ENCODE measurements around the gene HOXD11. TPM values are rescaled to one million over a fixed set of nuclear protein-coding genes. Genes with fewer than 3 reads are reported as not detected.

Gene HOXD11
- total and polyA plus RNA-seq, 9 of the 15 experiments (the other 6 are each of a cell fraction or from before 2014, with no cell fraction given), result not detected

DNA sequence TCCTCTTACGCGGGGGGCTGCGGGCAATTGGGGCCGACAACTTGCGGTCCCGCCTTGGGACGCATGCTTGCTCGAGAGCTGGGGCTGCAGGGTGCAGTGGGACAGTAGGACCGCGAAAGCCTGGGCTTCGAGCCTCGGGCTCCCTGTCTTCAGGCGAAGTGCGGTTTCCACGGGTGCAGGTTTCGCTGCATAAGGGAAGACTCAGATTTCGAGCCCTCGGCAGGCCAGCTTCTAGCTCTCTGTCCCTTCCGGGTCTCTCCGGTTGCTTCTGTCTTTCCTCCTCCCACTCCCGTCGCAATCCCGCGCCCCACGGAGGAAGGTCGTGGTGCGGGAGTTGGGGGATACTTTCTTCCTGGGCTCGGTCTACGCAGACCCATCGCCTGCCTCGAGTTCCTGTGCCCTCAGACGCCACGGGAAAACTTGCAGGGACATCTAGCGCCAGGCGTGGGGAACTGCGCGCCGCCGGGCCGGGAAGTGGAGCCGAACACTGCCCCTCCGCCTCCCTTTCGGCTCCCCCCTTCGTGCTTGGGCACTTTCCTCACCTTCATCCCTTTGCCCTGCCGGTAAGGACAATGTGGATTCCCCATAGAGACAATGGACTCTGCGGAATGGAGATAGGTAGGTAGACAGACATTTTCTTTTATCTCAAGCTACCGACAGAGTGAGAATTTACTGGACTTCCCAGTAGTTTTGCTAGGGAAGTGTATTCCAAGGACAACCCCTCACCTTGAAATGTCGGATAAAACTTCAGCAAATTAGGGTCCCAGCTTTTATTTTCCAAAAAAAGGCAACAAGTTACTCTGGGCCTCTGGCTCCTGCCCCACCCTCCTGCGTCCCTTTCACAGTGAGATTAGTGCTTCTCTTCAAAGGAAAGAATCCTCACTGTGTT lies 18.8 kb upstream of the HOXD11 start (continued):
- TF ChIP-seq ZNF764 (CRISPR knock-in tag; IDR thresholded peaks at IDR 0.05; ENCODE audit: low read depth) (no peak), HSF4 (CRISPR knock-in tag; IDR thresholded peaks at IDR 0.05; ENCODE audit: borderline replicate concordance) (no peak), NR1H2 (CRISPR knock-in tag; IDR thresholded peaks at IDR 0.05) (no peak), ZSCAN29 (IDR thresholded peaks at IDR 0.05) (peak; percentile 95), RB1 (IDR thresholded peaks at IDR 0.05; ENCODE audit: low read depth) (peak; percentile 26; the same call in 1 of the 2 replicates), SRSF3 (IDR thresholded peaks at IDR 0.05; ENCODE audit: insufficient read depth, low read length) (no peak), STAT5B (CRISPR knock-in tag; IDR thresholded peaks at IDR 0.05) (no peak), KDM4B (IDR thresholded peaks at IDR 0.05; ENCODE audit: borderline replicate concordance in 2 of 2, low read depth in 1 of 2) (no peak), KLF6 (CRISPR knock-in tag; IDR thresholded peaks at IDR 0.05; ENCODE audit: borderline replicate concordance) (no peak), ZNF384 (IDR thresholded peaks at IDR 0.05; ENCODE audit: low read depth, low read length) (no peak), ZNF124 (CRISPR knock-in tag; IDR thresholded peaks at IDR 0.05) (no peak), ZNF695 (CRISPR knock-in tag; IDR thresholded peaks at IDR 0.05) (no peak)
- TF ChIP-seq, protein P1, sequence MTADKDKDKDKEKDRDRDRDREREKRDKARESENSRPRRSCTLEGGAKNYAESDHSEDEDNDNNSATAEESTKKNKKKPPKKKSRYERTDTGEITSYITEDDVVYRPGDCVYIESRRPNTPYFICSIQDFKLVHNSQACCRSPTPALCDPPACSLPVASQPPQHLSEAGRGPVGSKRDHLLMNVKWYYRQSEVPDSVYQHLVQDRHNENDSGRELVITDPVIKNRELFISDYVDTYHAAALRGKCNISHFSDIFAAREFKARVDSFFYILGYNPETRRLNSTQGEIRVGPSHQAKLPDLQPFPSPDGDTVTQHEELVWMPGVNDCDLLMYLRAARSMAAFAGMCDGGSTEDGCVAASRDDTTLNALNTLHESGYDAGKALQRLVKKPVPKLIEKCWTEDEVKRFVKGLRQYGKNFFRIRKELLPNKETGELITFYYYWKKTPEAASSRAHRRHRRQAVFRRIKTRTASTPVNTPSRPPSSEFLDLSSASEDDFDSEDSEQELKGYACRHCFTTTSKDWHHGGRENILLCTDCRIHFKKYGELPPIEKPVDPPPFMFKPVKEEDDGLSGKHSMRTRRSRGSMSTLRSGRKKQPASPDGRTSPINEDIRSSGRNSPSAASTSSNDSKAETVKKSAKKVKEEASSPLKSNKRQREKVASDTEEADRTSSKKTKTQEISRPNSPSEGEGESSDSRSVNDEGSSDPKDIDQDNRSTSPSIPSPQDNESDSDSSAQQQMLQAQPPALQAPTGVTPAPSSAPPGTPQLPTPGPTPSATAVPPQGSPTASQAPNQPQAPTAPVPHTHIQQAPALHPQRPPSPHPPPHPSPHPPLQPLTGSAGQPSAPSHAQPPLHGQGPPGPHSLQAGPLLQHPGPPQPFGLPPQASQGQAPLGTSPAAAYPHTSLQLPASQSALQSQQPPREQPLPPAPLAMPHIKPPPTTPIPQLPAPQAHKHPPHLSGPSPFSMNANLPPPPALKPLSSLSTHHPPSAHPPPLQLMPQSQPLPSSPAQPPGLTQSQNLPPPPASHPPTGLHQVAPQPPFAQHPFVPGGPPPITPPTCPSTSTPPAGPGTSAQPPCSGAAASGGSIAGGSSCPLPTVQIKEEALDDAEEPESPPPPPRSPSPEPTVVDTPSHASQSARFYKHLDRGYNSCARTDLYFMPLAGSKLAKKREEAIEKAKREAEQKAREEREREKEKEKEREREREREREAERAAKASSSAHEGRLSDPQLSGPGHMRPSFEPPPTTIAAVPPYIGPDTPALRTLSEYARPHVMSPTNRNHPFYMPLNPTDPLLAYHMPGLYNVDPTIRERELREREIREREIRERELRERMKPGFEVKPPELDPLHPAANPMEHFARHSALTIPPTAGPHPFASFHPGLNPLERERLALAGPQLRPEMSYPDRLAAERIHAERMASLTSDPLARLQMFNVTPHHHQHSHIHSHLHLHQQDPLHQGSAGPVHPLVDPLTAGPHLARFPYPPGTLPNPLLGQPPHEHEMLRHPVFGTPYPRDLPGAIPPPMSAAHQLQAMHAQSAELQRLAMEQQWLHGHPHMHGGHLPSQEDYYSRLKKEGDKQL (CRISPR knock-in tag; IDR thresholded peaks at IDR 0.05; ENCODE audit: borderline replicate concordance), result no peak
- TF ChIP-seq, protein P2, sequence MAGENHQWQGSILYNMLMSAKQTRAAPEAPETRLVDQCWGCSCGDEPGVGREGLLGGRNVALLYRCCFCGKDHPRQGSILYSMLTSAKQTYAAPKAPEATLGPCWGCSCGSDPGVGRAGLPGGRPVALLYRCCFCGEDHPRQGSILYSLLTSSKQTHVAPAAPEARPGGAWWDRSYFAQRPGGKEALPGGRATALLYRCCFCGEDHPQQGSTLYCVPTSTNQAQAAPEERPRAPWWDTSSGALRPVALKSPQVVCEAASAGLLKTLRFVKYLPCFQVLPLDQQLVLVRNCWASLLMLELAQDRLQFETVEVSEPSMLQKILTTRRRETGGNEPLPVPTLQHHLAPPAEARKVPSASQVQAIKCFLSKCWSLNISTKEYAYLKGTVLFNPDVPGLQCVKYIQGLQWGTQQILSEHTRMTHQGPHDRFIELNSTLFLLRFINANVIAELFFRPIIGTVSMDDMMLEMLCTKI (IDR thresholded peaks at IDR 0.05; ENCODE audit: partially characterized antibody), result no peak
- TF ChIP-seq, protein P3, sequence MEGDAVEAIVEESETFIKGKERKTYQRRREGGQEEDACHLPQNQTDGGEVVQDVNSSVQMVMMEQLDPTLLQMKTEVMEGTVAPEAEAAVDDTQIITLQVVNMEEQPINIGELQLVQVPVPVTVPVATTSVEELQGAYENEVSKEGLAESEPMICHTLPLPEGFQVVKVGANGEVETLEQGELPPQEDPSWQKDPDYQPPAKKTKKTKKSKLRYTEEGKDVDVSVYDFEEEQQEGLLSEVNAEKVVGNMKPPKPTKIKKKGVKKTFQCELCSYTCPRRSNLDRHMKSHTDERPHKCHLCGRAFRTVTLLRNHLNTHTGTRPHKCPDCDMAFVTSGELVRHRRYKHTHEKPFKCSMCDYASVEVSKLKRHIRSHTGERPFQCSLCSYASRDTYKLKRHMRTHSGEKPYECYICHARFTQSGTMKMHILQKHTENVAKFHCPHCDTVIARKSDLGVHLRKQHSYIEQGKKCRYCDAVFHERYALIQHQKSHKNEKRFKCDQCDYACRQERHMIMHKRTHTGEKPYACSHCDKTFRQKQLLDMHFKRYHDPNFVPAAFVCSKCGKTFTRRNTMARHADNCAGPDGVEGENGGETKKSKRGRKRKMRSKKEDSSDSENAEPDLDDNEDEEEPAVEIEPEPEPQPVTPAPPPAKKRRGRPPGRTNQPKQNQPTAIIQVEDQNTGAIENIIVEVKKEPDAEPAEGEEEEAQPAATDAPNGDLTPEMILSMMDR (IDR thresholded peaks at IDR 0.05 in 2 of 3, conservative IDR thresholded peaks at IDR 0.05 in 1 of 3; ENCODE audit: insufficient read depth in 2 of 3, low read depth in 1 of 3, low read length in 3 of 3), result peak; percentile 81 to 82 (median 81)
- TF ChIP-seq, protein P4, sequence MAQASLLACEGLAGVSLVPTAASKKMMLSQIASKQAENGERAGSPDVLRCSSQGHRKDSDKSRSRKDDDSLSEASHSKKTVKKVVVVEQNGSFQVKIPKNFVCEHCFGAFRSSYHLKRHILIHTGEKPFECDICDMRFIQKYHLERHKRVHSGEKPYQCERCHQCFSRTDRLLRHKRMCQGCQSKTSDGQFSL (CRISPR knock-in tag; IDR thresholded peaks at IDR 0.05), result no peak
- TF ChIP-seq, protein P4 (tag; IDR thresholded peaks at IDR 0.05), result 0 out of 4 replicates have a peak, but pooled peaks of 1 of the 2 experiments have one; percentile 23

Data from K562 (cell line).